K562 (cell line): ENCODE data around the gene CDRT15. TPM values are rescaled to one million over a fixed set of nuclear protein-coding genes. Genes with fewer than 3 reads are reported as not detected.

Experiments used
- ATAC-seq: fragments of 200-7000 bp; cut with Tn5 transposase; 3 replicates; pipeline ENCODE4 v1.9.1; 2020; ENCODE audit warnings: moderate library complexity
- BruUV-seq: library from RNA; stranded (reverse); fragments of 400-500 nt; replicated peaks from 2 replicates; lab custom pipeline; 2021; lab: Mats Ljungman, UMichigan
- CTCF ChIA-PET: fragments of 300-600 bp; formaldehyde crosslinking; extraction: SDS; loops from one replicate; lab custom pipeline; 2021; ENCODE audit warnings: low intra/inter-chr PET ratio; lab: Yijun Ruan, JAX
- POLR2A ChIA-PET: fragments of 300-600, 350-650 bp; sonication (Branson Sonifier 250); formaldehyde crosslinking; extraction: SDS; loops from one replicate; lab custom pipeline; 2021; ENCODE audit warnings: antibody characterized with exemption, inconsistent platforms; lab: Yijun Ruan, JAX
- DNase-seq, 4 experiments: peaks; one replicate each; pipeline versions ENCODE4 v3.0.0 to v3.0.0-alpha.2; 2011 to 2018; ENCODE audit warnings: low spot score in 3 of 4, mixed read lengths in 3 of 4; ENCODE audit errors: extremely low read depth in 1 of 4
- FAIRE-seq: peaks from 2 replicates; lab custom pipeline; 2011; peaks lifted over from hg19 to GRCh38; lab: Jason Lieb, UNC
- H2AFZ ChIP-seq: 2 replicates; pipeline ENCODE4 v1.6.0; 2011; ENCODE audit warnings: low read depth, low read length, control low read depth, inconsistent platforms
- H3K27ac ChIP-seq: fragments of 200-600 bp; 3 replicates; pipeline ENCODE4 v1.8.0; 2011; ENCODE audit warnings: low read depth, mild to moderate bottlenecking, control low read depth, inconsistent platforms, low read length, moderate library complexity, mixed read lengths; ENCODE audit errors: extremely low read depth
- H3K27me3 ChIP-seq, 2 experiments: fragments of 300-600 bp in 1 of 2; 2 replicates in 1 of 2; 3 replicates in 1 of 2; pipeline versions ENCODE4 v1.6.0 to v1.8.0; 2011; ENCODE audit warnings: inconsistent platforms in 2 of 2, low read length in 2 of 2, mild to moderate bottlenecking in 1 of 2, mixed read lengths in 1 of 2, moderate library complexity in 1 of 2; ENCODE audit not compliant: control insufficient read depth in 2 of 2, insufficient read depth in 2 of 2
- H3K36me3 ChIP-seq: fragments of 300-600 bp; 3 replicates; pipeline ENCODE4 v1.8.0; 2011; ENCODE audit warnings: mild to moderate bottlenecking, low read length, inconsistent platforms; ENCODE audit not compliant: control insufficient read depth, insufficient read depth
- H3K4me1 ChIP-seq, 2 experiments: fragments of 200-600 bp in 1 of 2; replicated peaks in 1 of 2; 2 replicates in 1 of 2; 3 replicates in 1 of 2; pipeline versions ENCODE4 v1.5.1 to v1.8.0; 2011; ENCODE audit warnings: inconsistent platforms in 2 of 2, low read length in 2 of 2, mild to moderate bottlenecking in 1 of 2, mixed read lengths in 1 of 2, moderate library complexity in 1 of 2; ENCODE audit not compliant: control insufficient read depth in 2 of 2, insufficient read depth in 2 of 2
- H3K4me2 ChIP-seq: 2 replicates; pipeline ENCODE4 v1.6.1; 2011; ENCODE audit warnings: low read length, control low read depth, inconsistent platforms, mixed read lengths; ENCODE audit not compliant: insufficient read depth
- H3K4me3 ChIP-seq: fragments of 200-600 bp; sonication (generic), shearing (Covaris generic); 2 replicates; pipeline ENCODE4 v1.5.1; 2016; ENCODE audit warnings: control low read depth, inconsistent platforms
- H3K79me2 ChIP-seq: fragments of 200-600 bp; 3 replicates; pipeline ENCODE4 v1.8.0; 2011; ENCODE audit warnings: low read length, inconsistent platforms; ENCODE audit not compliant: control insufficient read depth, insufficient read depth
- H3K9ac ChIP-seq, 2 experiments: 2 replicates each; pipeline versions ENCODE4 v1.6.0 to v1.6.1; 2011; ENCODE audit warnings: low read depth in 2 of 2, low read length in 2 of 2, control low read depth in 1 of 2, inconsistent platforms in 1 of 2, mild to moderate bottlenecking in 1 of 2, mixed read lengths in 1 of 2; ENCODE audit not compliant: insufficient read depth in 1 of 2
- H3K9me1 ChIP-seq: one replicate; pipeline ENCODE4 v1.6.0; 2011; ENCODE audit warnings: inconsistent platforms, mild to moderate bottlenecking, low read length, moderate library complexity; ENCODE audit not compliant: control insufficient read depth, insufficient read depth
- H3K9me3 ChIP-seq: replicated peaks from 2 replicates; pipeline ENCODE4 v1.5.1; 2011; ENCODE audit warnings: low read depth, low read length, inconsistent platforms; ENCODE audit not compliant: control insufficient read depth, insufficient read depth
- H4K20me1 ChIP-seq: replicated peaks from 2 replicates; pipeline ENCODE4 v1.6.1; 2011; ENCODE audit warnings: low read length, inconsistent platforms, mixed read lengths; ENCODE audit not compliant: control insufficient read depth, insufficient read depth
- CREB1 ChIP-seq, 2 experiments: sonication (generic) in 1 of 2; formaldehyde crosslinking in 1 of 2; IDR thresholded peaks; 2 replicates each; pipeline versions ENCODE4 v1.6.1 to v1.8.0; 2012 to 2022; ENCODE audit warnings: inconsistent platforms in 1 of 2, mild to moderate bottlenecking in 1 of 2, missing genetic modification reagents in 1 of 2, moderate library complexity in 1 of 2
- FOXJ3 ChIP-seq: sonication (generic); formaldehyde crosslinking; IDR thresholded peaks from 2 replicates; pipeline ENCODE4 v1.4.0; 2020; ENCODE audit warnings: mild to moderate bottlenecking, missing genetic modification reagents
- HMG20B ChIP-seq: fragments of 250-450 bp; sonication (Bioruptor Pico); IDR thresholded peaks from 2 replicates; pipeline ENCODE4 v1.5.0; 2021; ENCODE audit warnings: mild to moderate bottlenecking
- IFI16 ChIP-seq: fragments of 250-450 bp; sonication (Bioruptor Pico); IDR thresholded peaks from 2 replicates; pipeline ENCODE4 v2.1.2; 2022; ENCODE audit warnings: mild to moderate bottlenecking, inconsistent platforms
- LCOR ChIP-seq: sonication (generic); formaldehyde crosslinking; IDR thresholded peaks from 2 replicates; pipeline ENCODE4 v1.8.0; 2022; ENCODE audit warnings: mild to moderate bottlenecking, missing genetic modification reagents
- NCOA2 ChIP-seq, 2 experiments: fragments of 450-650 bp; IDR thresholded peaks; 2 replicates each; pipeline ENCODE4 v1.6.1; 2018; ENCODE audit warnings: mild to moderate bottlenecking in 2 of 2, moderate library complexity in 1 of 2; ENCODE audit not compliant: partially characterized antibody in 2 of 2
- POLR2H ChIP-seq: IDR thresholded peaks from 2 replicates; pipeline ENCODE4 v1.6.1; 2016; ENCODE audit warnings: missing genetic modification characterization, low read depth, mild to moderate bottlenecking, control low read depth, missing compliant biosample characterization, moderate library complexity
- RBM14 ChIP-seq: fragments of 200-400 bp; formaldehyde crosslinking; IDR thresholded peaks from 2 replicates; pipeline ENCODE4 v1.6.1; 2018; ENCODE audit warnings: low read depth, mild to moderate bottlenecking, low read length, moderate library complexity, borderline replicate concordance; ENCODE audit not compliant: insufficient read depth
- SPI1 ChIP-seq: IDR thresholded peaks from 2 replicates; pipeline ENCODE4 v1.6.1; 2011; ENCODE audit warnings: low read depth, low read length, control low read depth, borderline replicate concordance
- THRAP3 ChIP-seq: fragments of 450-650 bp; IDR thresholded peaks from 2 replicates; pipeline ENCODE4 v1.6.1; 2016; ENCODE audit warnings: mild to moderate bottlenecking, inconsistent platforms, borderline replicate concordance
- ZNF224 ChIP-seq: sonication (generic); formaldehyde crosslinking; IDR thresholded peaks from 2 replicates; pipeline ENCODE4 v1.8.0; 2022; ENCODE audit warnings: mild to moderate bottlenecking, missing genetic modification reagents
- ZNF696 ChIP-seq: fragments of 250-450 bp; sonication (Bioruptor Pico); conservative IDR thresholded peaks from 2 replicates; pipeline ENCODE4 v1.4.0; 2020; ENCODE audit warnings: mild to moderate bottlenecking, moderate library complexity
- WGBS: fragments of 100-300 bp; shearing (Covaris generic); methylation state at CpG from one replicate; pipeline ENCODE4 v1.1.6; 2016; ENCODE audit warnings: low coverage, mixed read lengths; ENCODE audit not compliant: insufficient coverage; ENCODE audit errors: missing lambda C conversion rate; 5-methylcytosine and 5-hydroxymethylcytosine counted together
- in situ Hi-C: fragments of 300-500 bp; cut with MboI; formaldehyde crosslinking; loops from 4 replicates; pipeline ENCODE4 v1.15.0; 2018; ENCODE audit warnings: inconsistent platforms, mixed read lengths
- intact Hi-C: fragments of 100-400 bp; cut with micrococcal nuclease; formaldehyde crosslinking; loops from 2 replicates; pipeline ENCODE4 v1.14.2; 2022
- polyA plus RNA-seq, 8 experiments: library from polyadenylated mRNA; depleted of rRNA in 4 of 8; stranded (reverse) in 5 of 8; unstranded in 3 of 8; fragments of >200 nt; fragmentation: Nextera tagmentation in 2 of 8; fragmentation: Illumina TruSeq in 1 of 8; extraction: Ambion mirVana in 2 of 8; extraction: Trizol in 1 of 8; gene quantifications; 2 replicates each; pipeline versions ENCODE4 v1.2.1 to v1.2.3, GENCODE V29; 2011 to 2014; ENCODE audit warnings: inconsistent platforms in 1 of 8, missing spikeins in 1 of 8
- total RNA-seq, 7 experiments: library from RNA; depleted of rRNA in 6 of 7; stranded (reverse); fragments of >200 nt in 6 of 7; fragmentation: Illumina TruSeq in 2 of 7; extraction: Trizol in 2 of 7; gene quantifications; 2 replicates each; pipeline versions ENCODE4 v1.2.1 to v1.2.3, GENCODE V29; 2011 to 2021; ENCODE audit warnings: low replicate concordance in 1 of 7
- TF ChIP-seq, protein P1 (sequence below): sonication (generic); formaldehyde crosslinking; IDR thresholded peaks from 2 replicates; pipeline ENCODE4 v1.8.1; 2023; ENCODE audit warnings: mild to moderate bottlenecking, missing genetic modification reagents
- TF ChIP-seq, protein P2 (sequence below): fragments of 200-800 bp; sonication (Bioruptor generic); IDR thresholded peaks from 2 replicates; pipeline ENCODE4 v1.6.1; 2017; ENCODE audit warnings: missing genetic modification characterization, missing compliant biosample characterization
- TF ChIP-seq, protein P3 (sequence below): fragments of 450-650 bp; IDR thresholded peaks from 2 replicates; pipeline ENCODE4 v1.6.1; 2018; ENCODE audit warnings: mild to moderate bottlenecking, low read depth; ENCODE audit not compliant: partially characterized antibody

CDRT15 gene
- total and polyA plus RNA-seq, 9 of the 15 experiments (the other 6 are each of a cell fraction or from before 2014, with no cell fraction given), result not detected

DNA sequence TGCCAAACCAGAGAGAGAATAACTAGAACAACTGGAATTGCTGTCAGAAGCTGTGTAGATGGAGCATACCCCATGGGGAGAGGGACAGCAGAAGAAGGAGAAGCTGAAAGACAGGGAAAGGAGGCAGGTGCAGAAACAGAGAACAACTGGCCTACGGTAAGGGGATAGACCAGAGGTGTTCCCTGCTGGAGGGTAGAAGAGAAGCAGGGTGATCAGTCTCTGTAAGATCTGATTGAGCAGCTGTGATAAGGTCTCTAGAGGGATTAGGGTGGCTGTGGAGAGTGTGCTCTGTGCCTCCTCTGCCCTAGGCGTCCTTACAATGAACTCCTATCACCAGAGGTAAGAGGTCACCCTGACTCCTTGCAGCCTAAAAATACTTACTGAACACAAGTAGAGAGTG, 33.8 kb upstream of the CDRT15 start:
- ChIA-PET POLR2A (no interaction called here), CTCF (no interaction called here)
- Histone ChIP-seq H2AFZ (no peak overlapping the region), H3K9me3 (no peaks in the 10 kb centered on the region), H3K27ac (no peak overlapping the region), H3K79me2 (no peaks in the 10 kb centered on the region), H3K4me1 (no peaks in the 10 kb centered on the region), H3K9ac (no peak overlapping the region), H3K4me3 (no peak overlapping the region), H4K20me1 (no peaks in the 10 kb centered on the region), H3K36me3 (no peaks in the 10 kb centered on the region), H3K27me3 (no peaks in the 10 kb centered on the region; a peak in 1 of 5 replicates), H3K9me1 (no peaks in the 10 kb centered on the region), H3K4me2 (no peak overlapping the region)
- FAIRE-seq (no peak), ATAC-seq (no peak), DNase-seq (no peak)
- WGBS, result 0% methylated on average over 1 of the region's 2 CpGs
- no peak for TF ChIP-seq THRAP3
- TF ChIP-seq NCOA2 (IDR thresholded peaks at IDR 0.05; ENCODE audit: partially characterized antibody in 2 of 2), result no peak
- no peak for TF ChIP-seq HMG20B (CRISPR knock-in tag)
- TF ChIP-seq FOXJ3 (CRISPR knock-in tag), result no peak
- TF ChIP-seq POLR2H (tag), result no peak
- no peak for TF ChIP-seq CREB1 (IDR thresholded peaks at IDR 0.05)
- no peak for TF ChIP-seq CREB1 (CRISPR knock-in tag; IDR thresholded peaks at IDR 0.05)
- no peak for TF ChIP-seq SPI1
- TF ChIP-seq, protein P1, sequence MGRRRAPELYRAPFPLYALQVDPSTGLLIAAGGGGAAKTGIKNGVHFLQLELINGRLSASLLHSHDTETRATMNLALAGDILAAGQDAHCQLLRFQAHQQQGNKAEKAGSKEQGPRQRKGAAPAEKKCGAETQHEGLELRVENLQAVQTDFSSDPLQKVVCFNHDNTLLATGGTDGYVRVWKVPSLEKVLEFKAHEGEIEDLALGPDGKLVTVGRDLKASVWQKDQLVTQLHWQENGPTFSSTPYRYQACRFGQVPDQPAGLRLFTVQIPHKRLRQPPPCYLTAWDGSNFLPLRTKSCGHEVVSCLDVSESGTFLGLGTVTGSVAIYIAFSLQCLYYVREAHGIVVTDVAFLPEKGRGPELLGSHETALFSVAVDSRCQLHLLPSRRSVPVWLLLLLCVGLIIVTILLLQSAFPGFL, result no peak
- no peak for TF ChIP-seq ZNF224
- TF ChIP-seq ZNF696, result no peak
- TF ChIP-seq, protein P2, sequence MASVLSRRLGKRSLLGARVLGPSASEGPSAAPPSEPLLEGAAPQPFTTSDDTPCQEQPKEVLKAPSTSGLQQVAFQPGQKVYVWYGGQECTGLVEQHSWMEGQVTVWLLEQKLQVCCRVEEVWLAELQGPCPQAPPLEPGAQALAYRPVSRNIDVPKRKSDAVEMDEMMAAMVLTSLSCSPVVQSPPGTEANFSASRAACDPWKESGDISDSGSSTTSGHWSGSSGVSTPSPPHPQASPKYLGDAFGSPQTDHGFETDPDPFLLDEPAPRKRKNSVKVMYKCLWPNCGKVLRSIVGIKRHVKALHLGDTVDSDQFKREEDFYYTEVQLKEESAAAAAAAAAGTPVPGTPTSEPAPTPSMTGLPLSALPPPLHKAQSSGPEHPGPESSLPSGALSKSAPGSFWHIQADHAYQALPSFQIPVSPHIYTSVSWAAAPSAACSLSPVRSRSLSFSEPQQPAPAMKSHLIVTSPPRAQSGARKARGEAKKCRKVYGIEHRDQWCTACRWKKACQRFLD (CRISPR knock-in tag), result no peak
- TF ChIP-seq LCOR (CRISPR knock-in tag), result no peak
- no peak for TF ChIP-seq RBM14
- TF ChIP-seq, protein P3, sequence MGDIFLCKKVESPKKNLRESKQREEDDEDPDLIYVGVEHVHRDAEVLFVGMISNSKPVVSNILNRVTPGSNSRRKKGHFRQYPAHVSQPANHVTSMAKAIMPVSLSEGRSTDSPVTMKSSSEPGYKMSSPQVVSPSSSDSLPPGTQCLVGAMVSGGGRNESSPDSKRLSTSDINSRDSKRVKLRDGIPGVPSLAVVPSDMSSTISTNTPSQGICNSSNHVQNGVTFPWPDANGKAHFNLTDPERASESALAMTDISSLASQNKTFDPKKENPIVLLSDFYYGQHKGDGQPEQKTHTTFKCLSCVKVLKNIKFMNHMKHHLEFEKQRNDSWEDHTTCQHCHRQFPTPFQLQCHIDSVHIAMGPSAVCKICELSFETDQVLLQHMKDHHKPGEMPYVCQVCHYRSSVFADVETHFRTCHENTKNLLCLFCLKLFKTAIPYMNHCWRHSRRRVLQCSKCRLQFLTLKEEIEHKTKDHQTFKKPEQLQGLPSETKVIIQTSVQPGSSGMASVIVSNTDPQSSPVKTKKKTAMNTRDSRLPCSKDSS, result no peak
- no peak for TF ChIP-seq IFI16 (CRISPR knock-in tag)
- intact Hi-C loops, result no loop called here
- in situ Hi-C loops, result no loop called here
- no TSS peak for BruUV-seq
